K562 (cell line): ENCODE data around the gene PRKAA1. TPM values are rescaled to one million over a fixed set of nuclear protein-coding genes. Genes with fewer than 3 reads are reported as not detected.

Source experiments
- CHD7 ChIP-seq: fragments of 200-600 bp; sonication (generic); IDR thresholded peaks from one replicate; pipeline ENCODE4 v1.6.1; 2012; ENCODE audit warnings: mild to moderate bottlenecking, low read depth, low read length, inconsistent platforms
- HLTF ChIP-seq: fragments of 450-650 bp; IDR thresholded peaks from 2 replicates; pipeline ENCODE4 v1.6.1; 2016
- HNRNPH1 ChIP-seq: fragments of 200-400 bp; formaldehyde crosslinking; optimal IDR thresholded peaks from 2 replicates; pipeline ENCODE3; 2017; ENCODE audit warnings: low read depth, mild to moderate bottlenecking, low read length, moderate library complexity
- MCM3 ChIP-seq: fragments of 450-650 bp; IDR thresholded peaks from 2 replicates; pipeline ENCODE4 v1.6.1; 2016
- MED1 ChIP-seq: sonication (generic); formaldehyde crosslinking; IDR thresholded peaks from 2 replicates; pipeline ENCODE4 v1.8.1; 2023; ENCODE audit warnings: missing genetic modification reagents, borderline replicate concordance
- MYBL2 ChIP-seq, 2 experiments: fragments of 450-650 bp in 1 of 2; sonication (generic) in 1 of 2; formaldehyde crosslinking in 1 of 2; IDR thresholded peaks; 2 replicates each; pipeline versions ENCODE4 v1.6.1 to v1.8.1; 2017 to 2022; ENCODE audit warnings: borderline replicate concordance in 1 of 2, inconsistent platforms in 1 of 2, low read depth in 1 of 2, mild to moderate bottlenecking in 1 of 2, missing genetic modification reagents in 1 of 2, moderate library complexity in 1 of 2
- NR2F6 ChIP-seq: fragments of 450-650 bp; formaldehyde crosslinking; IDR thresholded peaks from 2 replicates; pipeline ENCODE4 v1.4.0; 2020; ENCODE audit warnings: mild to moderate bottlenecking
- PHF8 ChIP-seq: fragments of 200-600 bp; sonication (generic); IDR thresholded peaks from 2 replicates; pipeline ENCODE4 v1.6.1; 2012; ENCODE audit warnings: mixed run types, mild to moderate bottlenecking, inconsistent platforms, low read length, moderate library complexity, borderline replicate concordance
- ZBED1 ChIP-seq: IDR thresholded peaks from 2 replicates; pipeline ENCODE4 v1.6.1; 2014
- ZNF512 ChIP-seq: IDR thresholded peaks from 2 replicates; pipeline ENCODE4 v1.6.1; 2016; ENCODE audit warnings: missing genetic modification characterization, missing compliant biosample characterization
- ZNF584 ChIP-seq: fragments of 200-800 bp; sonication (Bioruptor generic); IDR thresholded peaks from 2 replicates; pipeline ENCODE4 v1.6.1; 2016; ENCODE audit warnings: low read depth, mild to moderate bottlenecking, missing genetic modification characterization, missing compliant biosample characterization
- polyA plus RNA-seq, 8 experiments: library from polyadenylated mRNA; depleted of rRNA in 4 of 8; stranded (reverse) in 5 of 8; unstranded in 3 of 8; fragments of >200 nt; fragmentation: Nextera tagmentation in 2 of 8; fragmentation: Illumina TruSeq in 1 of 8; extraction: Ambion mirVana in 2 of 8; extraction: Trizol in 1 of 8; gene quantifications; 2 replicates each; pipeline versions ENCODE4 v1.2.1 to v1.2.3, GENCODE V29; 2011 to 2014; ENCODE audit warnings: inconsistent platforms in 1 of 8, missing spikeins in 1 of 8
- total RNA-seq, 7 experiments: library from RNA; depleted of rRNA in 6 of 7; stranded (reverse); fragments of >200 nt in 6 of 7; fragmentation: Illumina TruSeq in 2 of 7; extraction: Trizol in 2 of 7; gene quantifications; 2 replicates each; pipeline versions ENCODE4 v1.2.1 to v1.2.3, GENCODE V29; 2011 to 2021; ENCODE audit warnings: low replicate concordance in 1 of 7
- TF ChIP-seq, protein P1 (sequence below), 2 experiments: IDR thresholded peaks; 2 replicates each; pipeline ENCODE4 v1.6.1; 2011; ENCODE audit warnings: borderline replicate concordance in 1 of 2, control low read depth in 1 of 2, low read depth in 1 of 2, low read length in 1 of 2, mild to moderate bottlenecking in 1 of 2, mixed read lengths in 1 of 2, moderate library complexity in 1 of 2; ENCODE audit not compliant: insufficient read depth in 1 of 2, insufficient read length in 1 of 2, poor library complexity in 1 of 2, severe bottlenecking in 1 of 2; ENCODE audit errors: extremely low read depth in 1 of 2

PRKAA1 gene
- total and polyA plus RNA-seq, 9 of the 15 experiments (the other 6 are each of a cell fraction or from before 2014, with no cell fraction given) = 24.5 to 84.0 (median 51.4) TPM

- no peak for TF ChIP-seq CHD7
- peak; percentile 98 for TF ChIP-seq PHF8
- TF ChIP-seq, protein P1, sequence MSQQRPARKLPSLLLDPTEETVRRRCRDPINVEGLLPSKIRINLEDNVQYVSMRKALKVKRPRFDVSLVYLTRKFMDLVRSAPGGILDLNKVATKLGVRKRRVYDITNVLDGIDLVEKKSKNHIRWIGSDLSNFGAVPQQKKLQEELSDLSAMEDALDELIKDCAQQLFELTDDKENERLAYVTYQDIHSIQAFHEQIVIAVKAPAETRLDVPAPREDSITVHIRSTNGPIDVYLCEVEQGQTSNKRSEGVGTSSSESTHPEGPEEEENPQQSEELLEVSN (IDR thresholded peaks at IDR 0.05; ENCODE audit: borderline replicate concordance in 1 of 2, extremely low read depth in 1 of 2, insufficient read depth in 1 of 2, insufficient read length in 1 of 2, low read depth in 1 of 2, low read length in 1 of 2, poor library complexity in 1 of 2, severe bottlenecking in 1 of 2) = peak; percentile 85 to 91
- peak; percentile 78; the same call in 1 of the 2 replicates for TF ChIP-seq ZNF584 (CRISPR knock-in tag)
- TF ChIP-seq MYBL2 (IDR thresholded peaks at IDR 0.05; ENCODE audit: low read depth) = no peak
- TF ChIP-seq MYBL2 (CRISPR knock-in tag; IDR thresholded peaks at IDR 0.05; ENCODE audit: borderline replicate concordance) = no peak
- no peak for TF ChIP-seq MED1
- TF ChIP-seq MCM3 = no peak
- TF ChIP-seq HNRNPH1 = no peak
- peak; percentile 88 for TF ChIP-seq HLTF
- TF ChIP-seq ZBED1 = peak; percentile 93
- no peak for TF ChIP-seq ZNF512 (tag)
- no peak; the same call in 1 of the 2 replicates for TF ChIP-seq NR2F6 (CRISPR knock-in tag)
Observed at GRCh38 chr5:40834849-40835787, 36.9 kb upstream of the PRKAA1 start, which contains the start of gene RPL37 (continued).
